Measurements from ENCODE around the gene MLH3.
"Not testable (repeated sequence)": the region's sequence is repeated elsewhere in the genome, so short reads cannot be mapped to it uniquely, and the experiment has no call there.

MLH3 gene

DNA sequence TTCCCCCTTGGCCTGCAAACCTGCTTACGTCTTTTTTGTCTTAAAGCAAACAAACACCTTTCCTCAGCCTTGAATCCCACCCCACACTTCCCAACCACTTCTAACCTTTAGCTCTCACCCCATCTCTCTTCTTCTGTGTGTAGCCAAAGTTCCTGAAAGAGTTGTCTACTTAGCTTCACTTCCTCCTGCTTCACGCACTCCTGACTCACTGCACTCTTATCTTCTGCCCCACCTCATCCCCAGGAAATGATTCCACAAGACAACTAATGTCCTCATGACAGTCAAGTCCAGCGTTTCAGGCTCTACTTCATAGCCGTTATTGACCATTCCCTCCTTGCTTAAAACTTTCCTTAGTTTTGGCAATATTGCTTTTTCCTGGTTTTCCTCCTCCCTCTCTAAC is 26.2 kb downstream of the MLH3 start:
- no peak for DNase-seq (ENCODE audit: low read depth)

DNA sequence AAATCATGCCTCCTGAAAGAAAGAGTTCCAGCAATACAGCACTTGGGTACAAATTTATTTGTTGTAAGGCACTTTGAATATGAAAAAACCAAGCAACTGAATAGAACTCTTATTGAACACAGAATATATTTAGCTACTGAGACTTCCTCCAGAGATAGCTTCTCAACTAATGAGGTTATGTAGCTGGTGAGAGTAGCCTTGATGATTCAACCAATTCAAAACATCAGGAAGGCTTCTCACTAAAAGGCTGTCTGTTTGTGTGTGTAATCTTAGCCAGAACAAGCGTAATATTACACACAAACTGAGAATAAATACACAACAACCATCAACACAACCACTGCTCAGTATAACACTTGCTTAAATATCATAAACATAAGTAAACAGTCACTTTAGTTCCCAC is 28.2 kb downstream of the MLH3 start:
- no peak for DNase-seq (ENCODE audit: low read depth)

DNA sequence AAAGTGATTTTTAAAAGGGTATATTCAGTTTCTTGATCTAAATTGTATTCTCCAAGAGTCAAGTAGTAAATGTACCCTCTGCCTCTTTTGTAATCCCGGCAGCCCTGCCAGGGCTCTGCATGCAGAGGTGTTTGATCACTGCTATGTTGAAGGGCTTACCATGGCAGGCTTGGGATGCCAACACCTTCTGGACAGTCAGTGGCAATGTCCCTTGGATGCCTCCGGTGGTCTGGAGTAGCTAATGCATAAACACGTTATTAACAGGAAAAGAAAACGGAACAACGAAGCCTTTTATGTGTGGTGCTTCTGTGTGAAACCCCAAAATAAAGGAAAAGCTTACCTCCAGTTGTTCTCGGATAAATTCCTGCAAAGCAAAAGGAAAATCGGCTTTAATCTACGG is 28.6 kb downstream of the MLH3 start:
- DNase-seq (ENCODE audit: low read depth): no peak

DNA sequence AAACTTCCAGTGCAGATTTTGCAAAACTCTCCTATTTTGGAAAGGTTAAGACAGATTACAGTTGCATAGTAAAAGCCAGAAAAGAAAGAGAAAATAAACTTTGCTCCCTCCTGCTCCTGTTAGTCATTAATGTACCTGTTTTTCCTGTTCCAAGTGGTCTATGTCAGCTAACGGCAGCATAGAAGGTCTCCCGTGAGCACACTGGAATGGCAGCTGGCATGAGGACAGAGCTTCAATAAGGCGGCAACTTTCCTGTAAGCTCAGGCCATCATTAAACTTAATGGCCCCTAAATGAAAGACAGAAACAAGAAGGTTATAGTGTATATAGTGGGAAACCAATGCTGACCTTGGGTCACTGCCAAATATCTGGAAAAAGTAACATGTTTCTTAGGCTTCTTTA is 32.6 kb downstream of the MLH3 start:
- no peak for DNase-seq (ENCODE audit: low read depth)

DNA sequence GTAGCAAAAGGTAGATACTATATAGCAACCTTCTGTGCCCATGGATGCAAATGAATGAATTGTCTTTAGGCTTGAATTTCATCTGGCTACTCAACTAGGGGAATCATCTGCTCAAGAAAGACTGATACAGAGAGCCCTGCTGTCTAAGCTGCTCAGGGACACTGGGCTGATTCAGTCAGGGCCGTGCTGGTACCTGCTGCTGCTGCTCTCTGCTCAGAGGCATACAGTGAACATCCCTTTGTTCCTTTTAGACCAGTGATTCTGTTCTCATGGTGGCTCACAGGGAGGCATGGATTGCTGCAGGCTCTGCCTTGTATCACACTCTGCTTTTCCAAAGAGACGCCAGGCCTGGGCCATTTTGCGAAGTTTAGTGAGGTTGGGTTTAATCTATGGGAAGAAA is 34.5 kb downstream of the MLH3 start:
- no peak for DNase-seq (ENCODE audit: low read depth)

DNA sequence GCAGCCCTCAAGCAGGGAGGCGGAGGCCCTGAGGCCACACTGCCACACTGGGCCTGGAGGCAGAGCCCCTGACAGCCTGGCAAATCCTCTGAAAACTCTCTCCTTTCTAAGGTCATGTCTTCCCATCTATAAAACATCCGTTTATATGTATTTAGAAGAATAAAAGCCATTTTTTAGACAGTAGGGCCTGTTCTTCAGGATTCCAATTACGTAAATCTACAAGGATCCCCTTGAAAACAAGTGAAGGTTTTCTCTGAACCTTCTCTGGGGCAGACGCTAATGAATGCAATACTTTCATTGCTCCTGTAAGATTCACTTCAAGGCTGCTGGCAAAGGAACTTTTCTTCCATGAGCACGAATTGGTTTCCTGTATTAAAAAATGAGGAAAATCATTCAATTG is 35.8 kb downstream of the MLH3 start:
- no peak for DNase-seq (ENCODE audit: low read depth)

DNA sequence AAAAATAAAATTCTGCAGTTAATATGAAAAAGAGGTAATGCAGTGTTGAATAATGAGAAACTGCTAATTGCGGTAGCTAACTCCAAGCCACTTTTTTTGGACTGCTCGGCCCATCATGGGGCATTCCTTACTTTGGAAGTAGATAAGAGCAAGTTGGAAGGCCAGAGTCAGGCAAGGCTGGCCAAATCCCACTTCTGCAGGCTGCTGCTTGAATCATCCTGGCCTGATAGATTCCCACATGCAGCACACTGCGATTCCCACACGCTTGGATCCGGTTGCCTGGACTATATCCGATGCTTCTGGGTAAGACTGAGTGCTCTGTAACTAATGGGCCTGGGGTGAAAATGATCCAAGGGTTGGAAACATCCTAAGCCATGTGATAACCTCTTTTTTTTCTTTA is 38.0 kb downstream of the MLH3 start:
- DNase-seq (ENCODE audit: low read depth): no peak

DNA sequence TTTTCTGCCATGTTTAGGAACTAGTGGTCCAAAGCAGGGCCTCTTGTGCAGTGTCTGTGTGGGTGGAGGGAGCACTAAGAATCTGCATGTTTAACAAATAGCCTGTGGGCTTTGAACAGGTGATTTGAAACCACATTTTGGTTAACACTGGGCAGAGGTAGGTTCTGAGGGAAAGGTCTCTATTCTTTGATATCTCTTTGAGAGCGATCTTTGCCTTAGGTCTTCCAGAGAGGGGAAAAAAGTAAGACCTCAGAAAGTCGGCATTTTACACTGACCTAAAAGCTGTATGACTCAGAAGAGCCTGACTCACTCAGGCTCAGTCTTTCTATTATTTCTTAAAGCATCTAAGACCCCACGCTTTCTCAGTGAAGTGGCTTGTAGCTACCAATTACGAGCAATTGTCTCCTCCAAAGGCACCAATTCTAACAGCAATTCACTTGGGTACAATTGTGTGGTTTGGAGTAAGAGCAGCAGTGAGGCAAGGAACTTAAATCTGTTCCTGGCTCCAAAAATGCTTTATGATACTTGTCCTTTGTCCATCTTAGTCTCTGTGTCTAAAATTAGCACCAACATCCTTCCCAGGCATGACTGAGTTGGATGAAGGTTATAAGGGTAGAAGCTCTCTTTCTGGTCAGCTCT is 39.8 kb downstream of the MLH3 start:
- no peak for DNase-seq (ENCODE audit: low read depth)

DNA sequence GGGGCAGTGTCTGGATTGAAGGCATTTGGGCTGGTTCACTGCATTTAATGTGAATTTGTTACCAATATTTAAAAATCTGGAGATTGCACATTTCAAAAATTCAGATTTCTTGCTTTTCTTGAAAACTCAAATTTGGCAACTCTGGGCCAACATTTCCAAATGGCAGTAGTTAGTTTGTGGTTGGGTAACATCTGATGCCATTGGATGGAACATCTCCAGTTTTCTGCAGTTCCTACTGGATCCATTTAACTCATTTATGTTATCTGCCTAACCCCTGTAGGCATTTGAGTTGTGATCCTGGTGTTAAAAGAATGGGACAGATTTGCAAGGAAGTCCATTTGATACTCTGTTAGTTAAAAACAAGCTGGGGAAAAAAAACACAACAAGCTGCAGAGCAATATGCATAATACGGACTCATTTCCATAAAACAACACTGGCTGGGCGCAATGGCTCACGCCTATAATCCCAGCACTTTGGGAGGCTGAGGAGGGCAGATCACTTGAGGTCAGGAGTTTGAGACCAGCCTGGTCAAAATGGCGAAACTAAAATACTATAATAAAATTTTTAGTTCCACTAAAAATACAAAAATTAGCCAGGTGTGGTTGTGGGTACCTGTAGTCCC is 40.7 kb downstream of the MLH3 start:
- no peak for DNase-seq (ENCODE audit: low read depth)

DNA sequence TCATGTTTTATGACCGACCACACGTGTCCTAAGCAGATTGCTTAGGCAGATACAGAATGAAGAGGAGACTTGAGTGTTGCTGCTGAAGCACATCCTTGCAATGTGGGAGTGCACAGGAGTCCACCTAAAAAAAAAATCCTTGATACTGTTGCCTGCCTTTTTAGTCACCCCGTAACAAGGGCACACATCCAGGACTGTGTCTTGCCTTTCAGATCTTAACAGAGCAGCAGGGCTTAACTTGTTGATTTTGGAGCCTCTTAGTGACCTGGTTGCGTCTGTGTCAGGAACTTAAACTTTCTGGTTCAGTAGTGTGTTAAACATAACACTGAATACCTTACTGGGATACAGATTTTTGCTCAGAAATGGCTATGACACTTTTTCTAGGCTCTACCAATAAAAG is 42.1 kb downstream of the MLH3 start:
- DNase-seq (ENCODE audit: low read depth): no peak

DNA sequence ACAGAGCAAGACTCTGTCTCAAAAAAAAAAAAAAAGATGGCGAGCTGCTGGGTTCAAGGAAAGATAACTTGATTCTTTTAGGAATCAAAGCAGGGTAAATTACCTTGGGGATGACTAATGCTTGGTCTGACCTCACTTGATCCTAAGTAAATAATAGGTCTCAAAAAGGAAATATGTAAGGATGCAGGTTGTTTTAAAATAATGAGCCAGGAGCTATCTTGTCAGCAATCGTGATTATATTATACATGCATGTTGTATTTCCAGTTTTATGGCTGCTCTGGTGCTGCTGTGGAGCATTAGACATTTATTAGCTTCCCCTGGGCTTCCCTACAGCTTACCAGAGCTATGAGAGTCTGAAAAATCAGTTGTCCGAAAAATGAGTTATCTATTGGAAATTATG is 45.9 kb downstream of the MLH3 start:
- no peak for DNase-seq (ENCODE audit: low read depth)

DNA sequence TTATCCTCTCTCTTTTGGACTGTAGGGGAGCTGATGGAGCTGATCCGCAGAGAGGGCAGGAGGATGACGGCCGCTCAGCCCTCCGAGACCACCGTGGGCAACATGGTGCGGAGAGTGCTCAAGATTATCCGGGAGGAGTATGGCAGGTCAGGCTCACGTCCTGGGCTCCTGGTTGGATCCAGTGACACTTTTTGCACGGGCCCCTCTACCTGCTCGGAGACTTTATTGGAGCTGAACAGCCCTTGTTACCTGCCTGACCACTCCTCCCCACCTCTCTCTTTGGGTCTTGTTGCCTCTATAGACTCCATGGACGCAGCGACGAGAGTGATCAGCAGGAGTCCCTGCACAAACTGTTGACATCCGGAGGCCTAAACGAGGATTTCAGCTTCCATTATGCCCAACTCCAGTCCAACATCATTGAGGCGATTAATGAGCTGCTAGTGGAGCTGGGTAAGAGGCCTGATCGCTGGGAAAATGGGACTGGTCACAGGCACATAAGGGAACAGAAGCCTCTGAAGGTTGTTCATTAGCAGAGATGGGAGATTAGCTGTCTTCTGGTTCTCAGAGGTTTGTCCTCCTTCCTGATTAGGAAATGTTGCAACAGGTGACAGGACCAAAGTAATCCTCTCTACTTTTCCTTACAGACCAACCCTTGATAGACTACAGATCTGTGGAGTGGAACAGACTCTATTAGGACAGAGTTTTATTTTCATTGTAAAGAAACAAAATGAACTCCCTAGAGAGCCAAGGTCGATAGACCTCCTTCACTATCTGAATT is 47.8 kb downstream of the MLH3 start:
- DNase-seq (ENCODE audit: low read depth): no peak

DNA sequence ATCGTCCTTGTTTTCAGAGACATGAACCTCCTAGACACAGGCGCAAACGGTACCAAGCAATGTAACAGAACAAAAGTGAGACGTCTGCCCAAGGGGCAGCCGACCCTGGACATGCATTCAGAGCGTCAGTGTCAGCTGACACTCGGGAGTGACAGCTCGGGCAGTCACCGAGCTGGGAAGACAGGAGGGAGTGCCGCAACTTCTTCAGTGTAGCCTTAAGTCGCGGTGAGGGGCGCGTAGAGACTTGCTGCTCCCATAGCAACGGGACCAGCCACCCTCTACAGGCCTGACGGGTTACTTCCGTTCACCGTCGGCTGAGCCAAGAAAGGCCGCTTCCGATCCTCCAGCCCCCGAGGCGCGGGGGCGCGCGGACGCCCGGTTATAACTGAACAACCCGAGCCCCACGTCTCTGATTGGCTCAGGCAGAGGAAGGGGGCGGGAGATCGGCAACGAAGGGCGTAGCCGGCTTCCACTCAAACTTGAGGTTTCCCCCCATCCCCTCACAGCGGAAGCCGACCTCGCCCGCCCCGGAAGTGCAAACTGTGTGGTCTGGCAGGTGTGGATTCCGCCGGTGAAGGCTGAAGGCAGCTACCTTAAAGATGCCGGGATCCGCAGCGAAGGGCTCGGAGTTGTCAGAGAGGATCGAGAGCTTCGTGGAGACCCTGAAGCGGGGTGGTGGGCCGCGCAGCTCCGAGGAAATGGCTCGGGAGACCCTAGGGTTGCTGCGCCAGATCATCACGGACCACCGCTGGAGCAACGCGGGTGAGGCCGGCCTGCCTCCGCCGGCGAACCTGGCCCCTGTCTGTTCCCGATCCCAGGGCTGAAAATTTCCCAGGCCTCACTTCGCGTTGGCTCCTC is 48.6 kb downstream of the MLH3 start, which contains the start of gene EIF2B2:
Gene EIF2B2, plus strand, starts transcription at position 530 of the 858 bp plus-strand sequence. Its CDS starts 70 bp downstream, at position 600.
- peak; percentile 98 for DNase-seq (ENCODE audit: low read depth)

DNA sequence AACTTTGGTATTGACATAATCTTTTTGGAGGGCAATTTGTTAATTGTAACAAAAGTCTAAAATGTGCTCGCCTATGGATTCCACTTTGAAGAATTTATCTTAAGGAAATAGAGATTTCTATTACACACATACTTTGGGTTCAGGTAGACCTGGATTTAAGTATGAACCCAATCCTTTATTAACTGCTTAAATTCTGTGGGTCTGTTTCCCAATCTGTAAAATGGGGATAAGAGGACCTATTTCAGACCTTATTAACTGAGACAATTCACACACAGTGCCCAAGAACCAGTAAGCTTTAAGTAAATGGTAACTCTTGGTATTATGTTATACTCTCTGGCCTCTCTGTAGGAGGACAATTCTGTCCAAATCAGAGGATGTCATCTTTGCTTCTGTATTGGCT is 49.4 kb downstream of the MLH3 start:
- DNase-seq (ENCODE audit: low read depth): no peak

DNA sequence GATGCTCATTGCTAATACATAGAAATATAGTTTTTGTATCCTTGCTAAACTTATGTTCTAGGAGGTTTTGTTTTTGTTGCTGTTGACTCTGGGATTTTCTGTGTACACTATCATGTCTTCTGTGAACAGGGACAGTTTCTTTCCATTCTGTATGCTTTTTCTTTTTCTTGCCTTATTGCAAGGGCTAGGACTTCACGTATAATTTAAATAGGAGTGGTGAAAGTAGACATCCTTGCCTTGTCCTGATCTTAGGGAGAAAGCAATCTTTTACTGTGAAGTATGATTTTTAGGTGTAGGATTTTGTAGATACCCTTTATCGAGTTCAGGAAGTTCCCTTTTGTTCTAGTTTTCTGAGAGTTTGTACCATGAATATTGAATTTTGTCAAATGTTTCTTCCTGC is 50.0 kb downstream of the MLH3 start:
- DNase-seq (ENCODE audit: low read depth): no peak

DNA sequence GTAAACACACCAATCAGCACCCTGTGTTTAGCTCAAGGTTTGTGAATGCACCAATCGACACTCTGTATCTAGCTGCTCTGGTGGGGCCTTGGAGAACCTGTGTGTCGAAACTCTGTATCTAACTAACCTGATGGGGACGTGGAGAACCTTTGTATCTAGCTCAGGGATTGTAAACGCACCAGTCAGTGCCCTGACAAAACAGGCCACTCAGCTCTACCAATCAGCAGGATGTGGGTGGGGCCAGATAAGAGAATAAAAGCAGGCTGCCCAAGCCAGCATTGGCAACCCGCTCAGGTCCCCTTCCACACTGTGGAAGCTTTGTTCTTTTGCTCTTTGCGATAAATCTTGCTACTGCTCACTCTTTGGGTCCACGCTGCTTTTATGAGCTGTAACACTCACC is 55.5 kb downstream of the MLH3 start:
- DNase-seq (ENCODE audit: low read depth): not testable (repeated sequence)

DNA sequence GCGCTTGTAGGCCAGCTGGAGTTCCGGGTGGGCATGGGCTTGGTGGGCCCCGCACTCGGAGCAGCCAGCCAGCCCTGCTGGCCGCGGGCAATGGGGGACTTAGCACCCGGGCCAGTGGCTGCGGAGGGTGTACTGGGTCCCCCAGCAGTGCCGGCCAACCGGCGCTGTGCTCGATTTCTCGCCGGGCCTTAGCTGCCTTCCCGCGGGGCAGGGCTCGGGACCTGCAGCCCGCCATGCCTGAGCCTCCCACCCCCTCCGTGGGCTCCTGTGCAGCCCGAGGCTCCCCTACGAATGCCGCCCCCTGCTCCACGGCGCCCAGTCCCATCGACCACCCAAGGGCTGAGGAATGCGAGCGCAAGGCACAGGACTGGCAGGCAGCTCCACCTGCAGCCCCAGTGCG is 57.1 kb downstream of the MLH3 start:
- not testable (repeated sequence) for DNase-seq (ENCODE audit: low read depth)

DNA sequence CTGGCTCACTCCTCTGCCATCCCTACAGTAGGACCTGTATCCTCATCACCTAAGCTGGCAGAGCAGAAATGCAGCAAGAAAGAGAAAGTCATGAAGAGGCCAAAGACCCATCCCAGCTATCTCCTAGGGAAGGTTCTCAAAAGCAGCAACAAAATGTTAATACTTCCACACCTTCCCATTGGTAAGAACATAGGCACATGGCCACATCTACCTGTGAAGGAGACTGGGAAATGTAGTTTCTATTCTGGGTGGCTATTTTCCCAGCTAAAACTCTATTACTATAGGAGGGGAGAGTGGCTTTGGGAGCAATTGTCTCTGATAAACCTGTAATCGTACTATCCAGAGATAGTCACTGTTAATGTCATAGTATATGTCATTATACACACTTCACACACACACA is 62.3 kb downstream of the MLH3 start:
- no peak for DNase-seq (ENCODE audit: low read depth)

DNA sequence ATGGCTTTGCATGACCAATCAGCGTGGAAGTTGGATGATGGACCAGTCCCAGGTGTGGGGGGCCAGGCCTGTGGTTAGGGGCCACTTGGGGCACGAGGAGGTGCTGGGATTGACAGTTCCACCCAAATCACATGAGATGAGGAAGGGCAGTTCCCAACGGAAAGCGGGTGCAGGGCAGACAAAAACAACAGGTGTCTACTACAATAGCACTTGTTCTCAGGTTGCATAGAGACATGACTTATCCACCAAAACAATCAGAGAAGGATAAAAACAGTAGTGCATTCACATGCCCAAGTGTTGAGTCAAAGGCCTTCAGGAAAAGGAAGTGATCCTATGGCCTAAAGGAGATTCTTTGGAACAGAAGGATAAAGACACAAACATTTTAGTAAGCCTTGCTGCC is 63.1 kb downstream of the MLH3 start:
- no peak for DNase-seq (ENCODE audit: low read depth)

DNA sequence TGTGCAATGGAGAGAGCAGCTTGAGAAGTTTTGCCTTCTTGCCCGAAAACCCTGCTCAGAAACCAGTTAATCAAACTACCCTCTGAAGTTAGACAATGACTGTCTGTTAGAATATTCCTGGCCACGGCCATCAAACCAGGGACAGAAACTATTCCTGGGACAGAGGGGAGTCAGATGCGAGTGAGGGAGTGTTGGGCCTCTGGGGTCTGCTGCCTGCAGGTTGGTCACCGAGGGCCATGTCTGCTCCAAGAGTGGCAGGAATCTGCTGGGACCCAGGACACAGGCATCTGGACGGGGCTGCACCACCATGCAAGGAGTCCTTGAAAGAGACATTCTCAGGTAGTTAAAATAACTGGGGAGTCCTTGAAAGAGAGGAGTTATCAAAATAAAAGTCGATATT is 65.5 kb downstream of the MLH3 start:
- DNase-seq (ENCODE audit: low read depth): no peak

DNA sequence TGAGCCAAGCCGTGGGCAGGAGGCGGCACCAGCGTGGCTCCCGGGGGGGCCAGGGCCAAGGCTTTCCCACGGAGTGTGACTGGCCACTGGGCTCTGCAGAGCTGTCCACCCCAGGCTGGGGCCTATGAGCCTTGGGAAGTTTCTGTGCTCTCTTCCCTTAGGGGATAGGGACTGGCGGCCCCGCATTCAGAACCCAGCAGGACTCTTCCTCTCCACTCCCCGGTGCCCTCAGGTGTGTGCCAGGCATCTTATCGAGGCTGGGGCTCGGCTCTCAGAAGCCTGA is 66.3 kb downstream of the MLH3 start:
- no peak for DNase-seq (ENCODE audit: low read depth)

DNA sequence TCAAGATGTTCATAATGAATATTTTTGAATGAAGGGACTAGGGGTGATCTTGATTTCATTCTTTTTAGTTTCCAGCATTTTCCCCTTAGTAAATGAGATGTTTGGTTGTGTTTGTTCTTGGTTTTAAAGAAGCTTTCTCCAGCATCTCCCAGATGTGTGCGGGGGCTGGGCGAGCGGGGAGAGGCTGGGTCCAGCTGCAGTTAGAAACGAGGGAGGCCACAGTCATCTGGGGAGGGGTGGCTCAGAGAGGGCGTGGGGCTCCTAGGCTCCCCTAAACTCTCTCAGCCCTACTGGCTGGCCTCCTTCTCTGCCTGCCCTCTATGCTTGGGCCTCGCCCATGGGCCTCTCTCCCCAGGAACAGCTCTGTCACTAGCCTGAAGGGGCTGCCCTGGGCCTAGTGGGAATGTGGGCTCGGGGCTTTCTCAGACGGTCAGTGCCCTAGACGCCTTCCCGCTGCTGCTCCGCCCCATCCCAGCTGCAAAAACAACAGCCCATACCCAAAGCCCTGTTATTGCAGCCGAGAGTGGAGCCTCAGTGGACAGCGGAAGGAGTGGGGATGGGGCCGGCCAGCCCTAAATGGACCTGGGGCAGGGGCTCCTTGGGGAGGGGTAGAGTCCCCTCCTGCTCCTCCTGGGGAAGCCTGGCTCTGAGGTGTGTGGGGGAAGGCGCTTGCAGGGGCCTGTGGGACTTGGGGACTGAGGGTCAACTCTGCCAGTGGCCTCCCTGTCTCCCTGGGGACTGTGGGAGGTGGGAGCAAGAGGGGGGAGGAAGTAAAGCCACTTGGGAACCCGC is 66.8 kb downstream of the MLH3 start:
- no peak for DNase-seq (ENCODE audit: low read depth)
